ENCODE data around the gene KANSL1.

The KANSL1 gene

DNA sequence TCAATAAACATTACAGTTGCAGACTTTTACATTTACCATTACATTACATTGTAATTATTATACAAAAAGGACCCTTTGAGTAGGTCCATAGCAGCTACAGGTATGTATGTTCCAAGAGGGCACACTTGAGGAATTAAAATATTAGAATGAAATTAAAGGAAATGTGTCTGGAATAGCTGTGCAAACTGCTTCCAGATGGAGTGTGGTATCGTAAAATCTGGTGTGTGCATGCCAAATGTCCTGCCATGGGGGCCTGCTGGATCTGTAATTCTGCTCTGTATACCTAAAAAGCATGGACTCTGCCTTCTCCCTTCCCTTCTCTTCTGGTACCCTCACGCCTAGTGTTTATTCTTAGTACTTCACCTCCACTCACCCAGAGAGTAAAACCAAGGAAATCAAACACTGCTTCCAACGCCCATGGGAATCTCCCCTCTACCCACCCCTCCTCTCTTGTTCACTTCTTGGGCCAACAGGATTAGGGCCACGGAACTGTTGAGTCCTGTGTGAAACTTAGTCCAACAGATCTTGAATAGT, 155.4 kb downstream of the KANSL1 start:
- no peak for TF ChIP-seq SIN3A (IDR thresholded peaks at IDR 0.05; ENCODE audit: borderline replicate concordance, insufficient read depth, low read length)
- TF ChIP-seq TAF1 (IDR thresholded peaks at IDR 0.05; ENCODE audit: borderline replicate concordance, insufficient read depth, low read length), result no peak
- no peak for TF ChIP-seq POLR2AphosphoS5 (IDR thresholded peaks at IDR 0.05; ENCODE audit: low read depth, low read length)
- TF ChIP-seq, protein P1, sequence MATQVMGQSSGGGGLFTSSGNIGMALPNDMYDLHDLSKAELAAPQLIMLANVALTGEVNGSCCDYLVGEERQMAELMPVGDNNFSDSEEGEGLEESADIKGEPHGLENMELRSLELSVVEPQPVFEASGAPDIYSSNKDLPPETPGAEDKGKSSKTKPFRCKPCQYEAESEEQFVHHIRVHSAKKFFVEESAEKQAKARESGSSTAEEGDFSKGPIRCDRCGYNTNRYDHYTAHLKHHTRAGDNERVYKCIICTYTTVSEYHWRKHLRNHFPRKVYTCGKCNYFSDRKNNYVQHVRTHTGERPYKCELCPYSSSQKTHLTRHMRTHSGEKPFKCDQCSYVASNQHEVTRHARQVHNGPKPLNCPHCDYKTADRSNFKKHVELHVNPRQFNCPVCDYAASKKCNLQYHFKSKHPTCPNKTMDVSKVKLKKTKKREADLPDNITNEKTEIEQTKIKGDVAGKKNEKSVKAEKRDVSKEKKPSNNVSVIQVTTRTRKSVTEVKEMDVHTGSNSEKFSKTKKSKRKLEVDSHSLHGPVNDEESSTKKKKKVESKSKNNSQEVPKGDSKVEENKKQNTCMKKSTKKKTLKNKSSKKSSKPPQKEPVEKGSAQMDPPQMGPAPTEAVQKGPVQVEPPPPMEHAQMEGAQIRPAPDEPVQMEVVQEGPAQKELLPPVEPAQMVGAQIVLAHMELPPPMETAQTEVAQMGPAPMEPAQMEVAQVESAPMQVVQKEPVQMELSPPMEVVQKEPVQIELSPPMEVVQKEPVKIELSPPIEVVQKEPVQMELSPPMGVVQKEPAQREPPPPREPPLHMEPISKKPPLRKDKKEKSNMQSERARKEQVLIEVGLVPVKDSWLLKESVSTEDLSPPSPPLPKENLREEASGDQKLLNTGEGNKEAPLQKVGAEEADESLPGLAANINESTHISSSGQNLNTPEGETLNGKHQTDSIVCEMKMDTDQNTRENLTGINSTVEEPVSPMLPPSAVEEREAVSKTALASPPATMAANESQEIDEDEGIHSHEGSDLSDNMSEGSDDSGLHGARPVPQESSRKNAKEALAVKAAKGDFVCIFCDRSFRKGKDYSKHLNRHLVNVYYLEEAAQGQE (IDR thresholded peaks at IDR 0.05; ENCODE audit: insufficient read depth in 1 of 2, low read depth in 2 of 2, low read length in 2 of 2), result no peak
- no peak for TF ChIP-seq FOXP2 (optimal IDR thresholded peaks at IDR 0.05; ENCODE audit: borderline replicate concordance, extremely low read depth, extremely low read length, insufficient read depth)

DNA sequence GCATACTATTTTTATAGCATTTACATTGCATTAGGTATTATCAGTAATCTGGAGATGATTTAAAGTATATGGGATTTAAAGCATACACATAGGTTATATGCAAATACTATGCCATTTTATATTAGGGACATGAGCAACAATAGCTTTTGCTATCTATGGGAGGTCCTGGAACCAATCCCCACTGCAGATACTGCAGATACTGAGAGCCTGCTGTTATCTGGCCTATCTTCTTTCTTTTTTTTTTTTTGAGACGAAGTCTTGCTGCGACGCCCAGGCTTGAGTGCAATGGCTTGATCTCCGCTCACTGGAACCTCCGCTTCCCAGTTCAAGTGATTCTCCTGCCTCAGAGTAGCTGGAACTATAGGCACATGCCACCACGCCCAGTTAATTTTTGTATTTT, 156.7 kb downstream of the KANSL1 start:
- TF ChIP-seq TAF1 (IDR thresholded peaks at IDR 0.05; ENCODE audit: borderline replicate concordance, insufficient read depth, low read length) (no peak), FOXP2 (optimal IDR thresholded peaks at IDR 0.05; ENCODE audit: borderline replicate concordance, extremely low read depth, extremely low read length, insufficient read depth) (no peak)

DNA sequence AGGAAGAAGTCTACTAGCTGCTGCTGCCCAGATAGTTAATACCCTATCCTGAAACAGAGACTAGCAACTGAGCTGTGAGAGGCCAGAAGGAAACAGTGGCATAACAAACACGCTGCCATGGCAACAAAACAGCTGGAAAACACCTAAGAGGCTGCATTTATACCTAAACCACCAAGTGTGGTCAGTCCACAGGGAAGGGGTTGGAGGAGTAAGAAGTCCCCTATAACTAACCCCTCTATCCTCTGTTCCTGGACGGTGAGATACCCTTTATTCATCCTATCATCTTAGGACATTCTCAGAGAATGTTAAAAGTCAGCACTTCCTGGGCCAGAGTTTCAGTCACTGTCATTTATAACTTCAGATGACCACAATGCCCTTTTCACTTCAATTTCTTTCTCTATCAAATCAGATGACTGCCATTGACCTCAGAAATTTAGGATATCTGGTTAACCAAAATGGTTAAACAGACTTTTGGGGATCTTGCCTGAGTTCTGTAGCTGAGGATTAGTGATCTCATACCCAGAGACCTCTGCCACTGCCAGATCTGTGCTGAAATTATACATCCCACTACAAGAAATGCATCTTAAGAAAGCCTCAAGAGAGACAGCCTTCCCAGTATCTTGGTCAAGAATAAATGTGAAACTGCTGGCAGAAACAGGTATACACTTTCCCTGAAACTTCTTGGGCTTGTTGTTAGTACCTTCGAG, 158.0 kb downstream of the KANSL1 start:
- TF ChIP-seq FOXP2 (optimal IDR thresholded peaks at IDR 0.05; ENCODE audit: borderline replicate concordance, extremely low read depth, extremely low read length, insufficient read depth), result no peak

DNA sequence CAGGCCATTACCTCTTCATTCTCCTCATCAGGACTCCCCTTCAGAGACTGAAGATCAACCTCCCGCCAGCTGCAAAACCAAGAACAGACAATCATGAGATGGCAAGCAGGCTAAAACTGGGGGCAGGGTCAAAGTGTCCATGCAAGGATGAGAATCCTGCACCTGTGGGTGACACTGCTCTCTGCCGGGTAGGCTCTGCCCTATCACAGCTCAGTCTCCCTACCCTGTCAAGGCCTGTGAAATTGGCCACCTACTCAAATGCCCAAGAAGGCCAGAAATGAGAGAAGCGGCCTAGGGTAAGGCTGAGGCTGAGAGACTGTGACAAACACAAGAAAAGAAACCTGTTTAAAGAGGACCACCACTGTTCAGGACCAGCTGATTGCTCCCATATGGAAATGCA, 159.8 kb downstream of the KANSL1 start:
- TF ChIP-seq SIN3A (IDR thresholded peaks at IDR 0.05; ENCODE audit: borderline replicate concordance, insufficient read depth, low read length) (no peak), POLR2AphosphoS5 (IDR thresholded peaks at IDR 0.05; ENCODE audit: low read depth, low read length) (no peak), TAF1 (IDR thresholded peaks at IDR 0.05; ENCODE audit: borderline replicate concordance, insufficient read depth, low read length) (no peak)

DNA sequence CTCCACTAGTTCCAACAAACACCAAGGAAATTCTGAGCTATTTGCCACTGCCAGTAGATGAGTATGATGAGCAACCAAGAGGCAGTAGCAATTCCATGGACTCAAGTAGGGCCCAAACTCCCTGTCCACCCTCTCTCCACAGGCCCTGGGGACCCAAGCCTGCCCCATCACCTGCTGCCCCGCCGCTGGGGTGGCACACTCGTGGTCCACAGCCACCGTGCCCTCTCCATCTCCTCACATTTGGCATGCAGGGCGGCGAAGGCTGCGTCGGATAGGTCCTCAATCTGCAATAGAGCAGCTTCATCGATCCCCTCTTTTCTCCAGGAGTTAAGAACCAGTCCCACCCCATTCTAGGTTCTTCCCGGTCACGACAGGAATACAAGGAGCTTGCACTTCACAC, 160.3 kb downstream of the KANSL1 start:
- TF ChIP-seq SIN3A (IDR thresholded peaks at IDR 0.05; ENCODE audit: borderline replicate concordance, insufficient read depth, low read length) (no peak), POLR2AphosphoS5 (IDR thresholded peaks at IDR 0.05; ENCODE audit: low read depth, low read length) (no peak), FOXP2 (optimal IDR thresholded peaks at IDR 0.05; ENCODE audit: borderline replicate concordance, extremely low read depth, extremely low read length, insufficient read depth) (no peak), TAF1 (IDR thresholded peaks at IDR 0.05; ENCODE audit: borderline replicate concordance, insufficient read depth, low read length) (no peak)
- TF ChIP-seq, protein P1 (IDR thresholded peaks at IDR 0.05; ENCODE audit: insufficient read depth in 1 of 2, low read depth in 2 of 2, low read length in 2 of 2), result no peak

DNA sequence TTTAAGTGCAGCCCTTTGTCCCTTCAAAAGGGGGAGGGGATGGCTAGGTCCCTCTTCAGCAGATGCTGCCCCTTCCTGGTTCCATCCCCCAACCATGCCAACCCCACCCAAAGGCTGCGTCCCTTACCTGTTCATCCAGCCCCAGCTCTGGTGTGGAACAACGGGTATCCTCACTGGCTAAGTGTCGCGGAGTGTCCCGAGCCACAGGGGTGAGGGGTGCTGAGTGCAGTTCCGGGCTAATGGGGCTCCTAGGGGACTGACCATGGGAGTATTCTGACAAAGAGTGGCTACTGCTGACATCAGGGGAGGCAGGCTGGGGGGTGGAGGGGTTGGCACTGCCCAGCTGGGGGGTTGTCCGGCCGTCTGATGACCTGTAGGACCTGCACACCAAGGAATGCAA, 161.3 kb downstream of the KANSL1 start:
- TF ChIP-seq FOXP2 (optimal IDR thresholded peaks at IDR 0.05; ENCODE audit: borderline replicate concordance, extremely low read depth, extremely low read length, insufficient read depth) (no peak), POLR2AphosphoS5 (IDR thresholded peaks at IDR 0.05; ENCODE audit: low read depth, low read length) (no peak), SIN3A (IDR thresholded peaks at IDR 0.05; ENCODE audit: borderline replicate concordance, insufficient read depth, low read length) (no peak)
- TF ChIP-seq, protein P1 (IDR thresholded peaks at IDR 0.05; ENCODE audit: insufficient read depth in 1 of 2, low read depth in 2 of 2, low read length in 2 of 2), result no peak
